Neuronal stem cell (in vitro differentiated cells): ENCODE measurements around the gene RAI14.

Experiments
- DNase-seq: peaks from one replicate; pipeline ENCODE4 v3.0.0-alpha.2; 2013; ENCODE audit warnings: low spot score
- H2AFZ ChIP-seq: one replicate; pipeline ENCODE4 v1.6.1; 2013; ENCODE audit warnings: mild to moderate bottlenecking, low read length, inconsistent platforms
- H2AK5ac ChIP-seq: 2 replicates; pipeline ENCODE4 v1.6.1; 2013; ENCODE audit warnings: low read depth, mild to moderate bottlenecking, inconsistent platforms, low read length, moderate library complexity, mixed read lengths
- H2BK120ac ChIP-seq: 2 replicates; pipeline ENCODE4 v1.6.1; 2013; ENCODE audit warnings: low read depth, mild to moderate bottlenecking, inconsistent platforms, low read length, moderate library complexity, mixed read lengths
- H2BK12ac ChIP-seq: one replicate; pipeline ENCODE4 v1.6.1; 2013; ENCODE audit warnings: low read length, inconsistent platforms
- H2BK15ac ChIP-seq: 2 replicates; pipeline ENCODE4 v1.6.1; 2013; ENCODE audit warnings: mild to moderate bottlenecking, low read length, inconsistent platforms, mixed read lengths
- H2BK5ac ChIP-seq: one replicate; pipeline ENCODE4 v1.6.1; 2013; ENCODE audit warnings: inconsistent platforms, mild to moderate bottlenecking, low read length, moderate library complexity
- H3K14ac ChIP-seq: one replicate; pipeline ENCODE4 v1.6.1; 2013; ENCODE audit warnings: low read length, inconsistent platforms
- H3K18ac ChIP-seq: 2 replicates; pipeline ENCODE4 v1.6.1; 2013; ENCODE audit warnings: low read length, inconsistent platforms
- H3K23ac ChIP-seq: 2 replicates; pipeline ENCODE4 v1.6.1; 2013; ENCODE audit warnings: low read depth, mild to moderate bottlenecking, mixed read lengths, low read length, inconsistent platforms; ENCODE audit not compliant: poor library complexity
- H3K27ac ChIP-seq: replicated peaks from 3 replicates; pipeline ENCODE4 v1.5.1; 2013; ENCODE audit warnings: low read length, inconsistent platforms
- H3K27me3 ChIP-seq, 3 experiments: 2 replicates each; pipeline ENCODE4 v1.6.1; 2013; ENCODE audit warnings: low read length in 3 of 3, mild to moderate bottlenecking in 2 of 3, inconsistent platforms in 1 of 3, low read depth in 1 of 3, mixed read lengths in 1 of 3, moderate library complexity in 1 of 3; ENCODE audit not compliant: control insufficient read depth in 3 of 3, insufficient read depth in 3 of 3
- H3K36me3 ChIP-seq, 2 donors: replicated peaks in 1 of 2; 2 replicates each; pipeline ENCODE4 v1.6.1; 2013; ENCODE audit warnings: low read length in 2 of 2; ENCODE audit not compliant: control insufficient read depth in 2 of 2, insufficient read depth in 2 of 2
- H3K4ac ChIP-seq: 2 replicates; pipeline ENCODE4 v1.6.1; 2013; ENCODE audit warnings: inconsistent platforms, mild to moderate bottlenecking, low read length, moderate library complexity
- H3K4me1 ChIP-seq, 2 donors: 1 replicate in 1 of 2; 2 replicates in 1 of 2; pipeline ENCODE4 v1.6.1; 2013; ENCODE audit warnings: low read length in 2 of 2, low read depth in 1 of 2; ENCODE audit not compliant: control insufficient read depth in 2 of 2, insufficient read depth in 1 of 2
- H3K4me2 ChIP-seq: one replicate; pipeline ENCODE4 v1.6.1; 2013; ENCODE audit warnings: mild to moderate bottlenecking, low read length, inconsistent platforms; ENCODE audit not compliant: insufficient read depth, poor library complexity, severe bottlenecking
- H3K4me3 ChIP-seq, 2 donors: 2 replicates each; pipeline ENCODE4 v1.5.1; 2013; ENCODE audit warnings: low read length in 2 of 2, mild to moderate bottlenecking in 2 of 2, inconsistent platforms in 1 of 2, moderate library complexity in 1 of 2
- H3K79me1 ChIP-seq: one replicate; pipeline ENCODE4 v1.6.1; 2013; ENCODE audit warnings: low read depth, mild to moderate bottlenecking, inconsistent platforms, low read length, moderate library complexity
- H3K9ac ChIP-seq: one replicate; pipeline ENCODE4 v1.6.1; 2013; ENCODE audit warnings: mild to moderate bottlenecking, low read depth, low read length, inconsistent platforms; ENCODE audit not compliant: poor library complexity
- H3K9me3 ChIP-seq, 2 donors: replicated peaks in 1 of 2; 2 replicates each; pipeline versions ENCODE3 to v1.6.1; 2013; ENCODE audit warnings: low read length in 2 of 2, mild to moderate bottlenecking in 2 of 2, inconsistent platforms in 1 of 2, low read depth in 1 of 2, mixed read lengths in 1 of 2, moderate library complexity in 1 of 2; ENCODE audit not compliant: control insufficient read depth in 2 of 2, insufficient read depth in 1 of 2
- H4K8ac ChIP-seq: one replicate; pipeline ENCODE4 v1.6.1; 2013; ENCODE audit warnings: low read depth, mild to moderate bottlenecking, inconsistent platforms, low read length, moderate library complexity
- H4K91ac ChIP-seq: one replicate; pipeline ENCODE4 v1.6.1; 2013; ENCODE audit warnings: low read length, low read depth, mild to moderate bottlenecking, inconsistent platforms; ENCODE audit not compliant: poor library complexity
- WGBS, 2 donors: extraction: QIAGEN DNeasy Blood & Tissue Kit; methylation state at CpG; one replicate each; pipeline ENCODE4 v1.1.7; 2013; ENCODE audit warnings: missing lambda C conversion rate in 2 of 2, mixed read lengths in 1 of 2; ENCODE audit not compliant: insufficient read length in 2 of 2, insufficient replicate concordance in 1 of 2; ENCODE audit errors: extremely low coverage in 2 of 2; 5-methylcytosine and 5-hydroxymethylcytosine counted together

RAI14 gene

DNA sequence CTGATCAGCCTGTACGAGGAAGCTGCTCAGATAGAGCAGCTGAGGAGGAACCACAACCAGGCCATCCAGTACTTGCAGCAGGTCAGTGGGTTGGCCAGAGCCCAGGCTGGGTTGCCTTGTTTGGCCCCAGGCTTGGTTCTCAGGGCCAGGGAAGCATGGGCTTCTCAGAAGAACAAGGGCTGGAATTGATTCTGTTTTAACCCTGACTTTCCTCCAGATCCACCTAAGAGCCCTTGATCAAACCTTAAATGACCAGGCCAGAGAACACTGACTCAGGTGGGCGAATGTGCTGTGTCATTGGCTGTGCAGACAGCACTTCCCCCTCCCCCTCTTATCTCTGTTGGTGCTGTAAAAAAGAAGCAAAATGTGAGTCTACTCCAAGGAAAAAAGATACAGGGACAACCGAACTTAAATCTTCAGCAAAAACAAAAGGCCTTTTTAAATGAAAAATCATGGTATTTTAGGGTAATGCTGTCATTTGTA, 210.9 kb downstream of the RAI14 start:
- H3K4me1 ChIP-seq = peaks cover 4 to 9% of the 10 kb centered on the region in 2 donors
- H3K4me3 ChIP-seq = no peak overlapping the region
- no peak overlapping the region for H3K9ac ChIP-seq
- H2BK15ac ChIP-seq = no peak overlapping the region
- H3K18ac ChIP-seq = no peak overlapping the region
- no peak overlapping the region for H3K4me2 ChIP-seq
- H3K14ac ChIP-seq = no peak overlapping the region
- H2AK5ac ChIP-seq = no peak overlapping the region
- H3K36me3 ChIP-seq = no peaks in the 10 kb centered on the region
- peak overlapping the region; percentile 6 for H3K23ac ChIP-seq
- WGBS, 2 donors = no CpG with 5 or more reads among the region's 3 CpGs
- no peak overlapping the region for H2BK120ac ChIP-seq
- no peak overlapping the region for H3K4ac ChIP-seq
- no peak for DNase-seq
- H2AFZ ChIP-seq = peak overlapping the region; percentile 60
- H3K79me1 ChIP-seq = no peaks in the 10 kb centered on the region
- H4K91ac ChIP-seq = no peak overlapping the region
- no peak overlapping the region for H4K8ac ChIP-seq
- peaks cover 0 to 6% of the 10 kb centered on the region in 2 donors for H3K9me3 ChIP-seq
- H2BK5ac ChIP-seq = no peak overlapping the region
- H3K27ac ChIP-seq = no peak overlapping the region
- H2BK12ac ChIP-seq = no peak overlapping the region
- H3K27me3 ChIP-seq = no peaks in the 10 kb centered on the region

DNA sequence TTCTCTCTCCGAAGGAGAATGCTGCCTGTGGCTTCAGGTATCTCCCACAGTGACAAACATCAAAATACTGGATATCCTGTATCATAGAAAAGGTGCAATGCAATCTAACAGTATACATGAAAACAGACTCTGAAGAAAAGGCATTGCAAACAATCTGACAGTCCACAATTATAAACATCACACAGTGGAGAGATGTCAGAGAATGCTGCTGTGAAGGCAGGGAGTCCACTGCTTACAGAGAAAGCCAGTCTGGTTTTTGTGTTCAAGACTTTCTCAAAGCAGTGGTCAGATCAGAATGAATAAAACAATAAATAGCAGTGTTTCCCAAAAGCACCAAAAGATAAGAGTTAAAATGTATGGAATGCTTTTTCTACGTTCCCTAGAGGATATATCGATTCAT, 211.5 kb downstream of the RAI14 start:
- Histone ChIP-seq H3K4me1 (peaks cover 4 to 9% of the 10 kb centered on the region in 2 donors), H3K79me1 (no peaks in the 10 kb centered on the region), H3K36me3 (no peaks in the 10 kb centered on the region), H3K27me3 (no peaks in the 10 kb centered on the region), H2BK12ac (no peak overlapping the region), H2AK5ac (no peak overlapping the region), H3K18ac (no peak overlapping the region), H2AFZ (no peak overlapping the region), H3K4me3 (no peak overlapping the region), H3K9me3 (peaks cover 0 to 6% of the 10 kb centered on the region in 2 donors), H3K4ac (no peak overlapping the region), H2BK5ac (no peak overlapping the region), H2BK15ac (no peak overlapping the region), H3K14ac (no peak overlapping the region), H4K8ac (no peak overlapping the region), H3K9ac (no peak overlapping the region), H2BK120ac (no peak overlapping the region), H3K23ac (no peak overlapping the region), H3K27ac (no peak overlapping the region), H3K4me2 (no peak overlapping the region), H4K91ac (no peak overlapping the region)
- no peak for DNase-seq
- no CpG with 5 or more reads among the region's 3 CpGs for WGBS, 2 donors

DNA sequence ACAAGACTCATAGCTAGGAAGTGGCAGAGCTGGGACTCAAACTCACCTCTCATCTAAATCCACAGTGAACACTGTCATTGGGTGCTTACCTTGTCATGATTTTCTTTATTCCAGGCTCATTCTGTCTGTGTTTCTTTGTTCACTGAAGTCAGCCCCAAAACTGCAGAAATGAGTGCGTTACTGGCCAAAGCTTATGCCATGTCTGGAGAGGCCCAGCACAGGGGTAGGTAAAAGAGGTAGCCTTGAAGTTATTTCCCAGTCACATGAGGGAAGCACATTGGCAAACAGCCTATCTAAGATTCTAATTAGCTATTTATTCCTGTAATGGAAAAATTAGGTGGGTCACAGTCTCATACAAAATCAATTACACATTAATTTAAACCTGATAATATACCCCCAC, 212.7 kb downstream of the RAI14 start:
- H3K9ac ChIP-seq = no peak overlapping the region
- no peaks in the 10 kb centered on the region for H3K79me1 ChIP-seq
- no peak overlapping the region for H3K4me3 ChIP-seq
- H3K23ac ChIP-seq = no peak overlapping the region
- no peak overlapping the region for H2AFZ ChIP-seq
- H3K4me1 ChIP-seq = peaks cover 4 to 9% of the 10 kb centered on the region in 2 donors
- H3K4ac ChIP-seq = no peak overlapping the region
- no CpG with 5 or more reads among the region's 1 CpG for WGBS, 2 donors
- H2AK5ac ChIP-seq = no peak overlapping the region
- no peaks in the 10 kb centered on the region for H3K36me3 ChIP-seq
- no peak overlapping the region for H3K18ac ChIP-seq
- H2BK12ac ChIP-seq = no peak overlapping the region
- no peak overlapping the region for H2BK5ac ChIP-seq
- no peak overlapping the region for H4K91ac ChIP-seq
- no peak overlapping the region for H2BK120ac ChIP-seq
- no peak overlapping the region for H2BK15ac ChIP-seq
- DNase-seq = no peak
- no peaks in the 10 kb centered on the region for H3K27me3 ChIP-seq
- H3K9me3 ChIP-seq = peaks cover 0 to 6% of the 10 kb centered on the region in 2 donors
- no peak overlapping the region for H3K4me2 ChIP-seq
- H3K27ac ChIP-seq = no peak overlapping the region
- no peak overlapping the region for H4K8ac ChIP-seq
- H3K14ac ChIP-seq = no peak overlapping the region

DNA sequence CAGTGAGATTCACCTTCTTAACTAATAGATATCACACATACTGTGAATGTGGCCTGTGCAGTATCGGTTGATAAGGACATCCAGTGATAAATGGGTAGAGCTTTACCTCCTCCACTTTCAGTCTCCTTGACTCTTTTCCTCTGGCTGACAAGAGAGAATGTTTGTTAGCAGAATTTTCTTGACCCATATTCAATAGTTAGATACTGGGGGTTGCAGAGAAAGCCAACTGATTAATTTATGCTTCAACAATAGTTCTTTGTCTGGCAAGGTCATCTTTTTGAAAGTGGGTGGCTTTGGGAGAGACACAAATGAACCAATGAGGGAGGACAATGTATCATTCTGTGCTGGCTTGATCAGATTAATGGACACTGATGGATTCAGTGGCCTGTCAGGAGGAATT, 213.1 kb downstream of the RAI14 start:
- H2BK12ac ChIP-seq = no peak overlapping the region
- peaks cover 0 to 6% of the 10 kb centered on the region in 2 donors for H3K9me3 ChIP-seq
- no peak overlapping the region for H3K4me3 ChIP-seq
- H2BK120ac ChIP-seq = no peak overlapping the region
- no peak overlapping the region for H2AFZ ChIP-seq
- H3K4ac ChIP-seq = no peak overlapping the region
- no peak overlapping the region for H2BK15ac ChIP-seq
- no peak for DNase-seq
- no peaks in the 10 kb centered on the region for H3K36me3 ChIP-seq
- H3K18ac ChIP-seq = no peak overlapping the region
- no peak overlapping the region for H3K4me2 ChIP-seq
- H4K91ac ChIP-seq = no peak overlapping the region
- H3K14ac ChIP-seq = no peak overlapping the region
- no peaks in the 10 kb centered on the region for H3K79me1 ChIP-seq
- H3K9ac ChIP-seq = no peak overlapping the region
- H2BK5ac ChIP-seq = no peak overlapping the region
- H4K8ac ChIP-seq = no peak overlapping the region
- H3K27me3 ChIP-seq = no peaks in the 10 kb centered on the region
- H3K27ac ChIP-seq = no peak overlapping the region
- no peak overlapping the region for H3K23ac ChIP-seq
- H3K4me1 ChIP-seq = peaks cover 4 to 9% of the 10 kb centered on the region in 2 donors
- WGBS, 2 donors = no CpG with 5 or more reads among the region's 1 CpG
- no peak overlapping the region for H2AK5ac ChIP-seq
